Type B pancreatic cell (in vitro differentiated cells): ENCODE measurements around the gene NPAS3. TPM values are rescaled to one million over a fixed set of nuclear protein-coding genes. Genes with fewer than 3 reads are reported as not detected.
A peak's percentile ranks its signal among the peaks of the same experiment; 100 is the strongest.

Source experiments
- DNase-seq: peaks from one replicate; pipeline ENCODE4 v3.0.0; 2021; ENCODE audit warnings: mixed read lengths; ENCODE audit not compliant: unreplicated experiment; ENCODE audit errors: extremely low spot score
- H3K27ac Mint-ChIP-seq: 2 replicates; pipeline ENCODE4 v1.8.0; 2021; ENCODE audit warnings: mild to moderate bottlenecking, mixed read lengths
- H3K27me3 Mint-ChIP-seq: 2 replicates; pipeline ENCODE4 v1.8.0; 2021; ENCODE audit warnings: mixed read lengths
- H3K36me3 Mint-ChIP-seq: 2 replicates; pipeline ENCODE4 v1.8.0; 2021; ENCODE audit warnings: mixed read lengths
- H3K4me1 Mint-ChIP-seq: one replicate; pipeline ENCODE4 v1.8.0; 2021; ENCODE audit warnings: mixed read lengths; ENCODE audit not compliant: unreplicated experiment
- H3K4me3 Mint-ChIP-seq: 2 replicates; pipeline ENCODE4 v1.8.0; 2021; ENCODE audit warnings: mild to moderate bottlenecking, mixed read lengths
- H3K9me3 Mint-ChIP-seq: 2 replicates; pipeline ENCODE4 v1.8.0; 2021; ENCODE audit warnings: mixed read lengths
- CTCF ChIP-seq: fragments of 200-600 bp; sonication (generic); conservative IDR thresholded peaks from 2 replicates; pipeline ENCODE4 v1.5.0; 2021; ENCODE audit warnings: antibody characterized with exemption, mild to moderate bottlenecking
- total RNA-seq: library from RNA; stranded (reverse); gene quantifications from 2 replicates; pipeline ENCODE4 v1.2.1, GENCODE V29; 2021; ENCODE audit warnings: low replicate concordance

Gene NPAS3
- total RNA-seq, 1 donor from 2014 or later: 8.7 TPM

GRCh38 chr14:33165144-33165925 is 226.7 kb downstream of the NPAS3 start:
- Mint-ChIP-seq H3K27ac (no peak overlapping the region), H3K27me3 (no peaks in the 10 kb centered on the region), H3K4me1 (peaks cover 6% of the 10 kb centered on the region), H3K9me3 (no peaks in the 10 kb centered on the region), H3K4me3 (no peak overlapping the region), H3K36me3 (no peaks in the 10 kb centered on the region)
- DNase-seq: no peak
- no peak for TF ChIP-seq CTCF

GRCh38 chr14:33165926-33166289 is 227.2 kb downstream of the NPAS3 start:
- Mint-ChIP-seq H3K9me3 (no peaks in the 10 kb centered on the region), H3K27ac (no peak overlapping the region), H3K27me3 (no peaks in the 10 kb centered on the region), H3K36me3 (no peaks in the 10 kb centered on the region), H3K4me1 (peaks cover 6% of the 10 kb centered on the region), H3K4me3 (no peak overlapping the region)
- no peak for TF ChIP-seq CTCF
- no peak for DNase-seq

- Mint-ChIP-seq H3K9me3 (no peaks in the 10 kb centered on the region), H3K4me3 (no peak overlapping the region), H3K36me3 (no peaks in the 10 kb centered on the region), H3K27ac (no peak overlapping the region), H3K4me1 (no peaks in the 10 kb centered on the region), H3K27me3 (peaks cover 2% of the 10 kb centered on the region)
- DNase-seq: no peak
- TF ChIP-seq CTCF: no peak
Measured at GRCh38 chr14:33175951-33176350, 237.3 kb downstream of the NPAS3 start.

GRCh38 chr14:33184587-33184986 is 245.9 kb downstream of the NPAS3 start:
- Mint-ChIP-seq H3K27me3 (no peaks in the 10 kb centered on the region), H3K36me3 (no peaks in the 10 kb centered on the region), H3K27ac (no peak overlapping the region), H3K9me3 (no peaks in the 10 kb centered on the region), H3K4me3 (no peak overlapping the region), H3K4me1 (no peaks in the 10 kb centered on the region)
- no peak for DNase-seq
- peak; percentile 29 for TF ChIP-seq CTCF

- no peak for TF ChIP-seq CTCF
- Mint-ChIP-seq H3K27me3 (no peaks in the 10 kb centered on the region), H3K27ac (no peak overlapping the region), H3K4me1 (no peaks in the 10 kb centered on the region), H3K4me3 (no peak overlapping the region), H3K36me3 (no peaks in the 10 kb centered on the region), H3K9me3 (no peaks in the 10 kb centered on the region)
- no peak for DNase-seq
Measured at GRCh38 chr14:33186656-33187055, 248.0 kb downstream of the NPAS3 start.
